ENCODE results near the gene AK1. TPM values are rescaled to one million over a fixed set of nuclear protein-coding genes. Genes with fewer than 3 reads are reported as not detected.

AK1 gene
- total and polyA plus RNA-seq, 2 of the 13 experiments (the other 11 are each of a cell fraction or from before 2014, with no cell fraction given), result 19.1 to 32.8 TPM

GRCh38 chr9:127856094-127856728 lies 21.3 kb downstream of the AK1 start (continued):
- no peak for TF ChIP-seq PRMT3 (CRISPR knock-in tag; IDR thresholded peaks at IDR 0.05; ENCODE audit: borderline replicate concordance, low read depth)
- no peak for TF ChIP-seq CEBPB (IDR thresholded peaks at IDR 0.05; ENCODE audit: borderline replicate concordance, low read depth, low read length)
- no peak for TF ChIP-seq MIER2 (CRISPR knock-in tag; IDR thresholded peaks at IDR 0.05)
- TF ChIP-seq ATF1 (CRISPR knock-in tag; IDR thresholded peaks at IDR 0.05), result no peak
- 0 out of 2 replicates have a peak, but pooled peaks have one; percentile 16 for TF ChIP-seq RARA (CRISPR knock-in tag; IDR thresholded peaks at IDR 0.05)
- TF ChIP-seq U2AF1 (optimal IDR thresholded peaks at IDR 0.05; ENCODE audit: low read depth, low read length), result no peak
- TF ChIP-seq SPEN (CRISPR knock-in tag; IDR thresholded peaks at IDR 0.05; ENCODE audit: low read depth), result peak; percentile 12; the same call in 1 of the 2 replicates
- TF ChIP-seq SSRP1 (CRISPR knock-in tag; IDR thresholded peaks at IDR 0.05), result no peak
- TF ChIP-seq NFE2L2 (IDR thresholded peaks at IDR 0.05; ENCODE audit: low read length), result no peak
- TF ChIP-seq ZBTB21 (CRISPR knock-in tag; IDR thresholded peaks at IDR 0.05), result no peak
- TF ChIP-seq THRA (CRISPR knock-in tag; IDR thresholded peaks at IDR 0.05; ENCODE audit: borderline replicate concordance), result no peak
- TF ChIP-seq ELF1 (CRISPR knock-in tag; IDR thresholded peaks at IDR 0.05), result no peak
- TF ChIP-seq ELF3 (CRISPR knock-in tag; IDR thresholded peaks at IDR 0.05), result peak; percentile 34; the same call in 1 of the 2 replicates
- no peak for TF ChIP-seq ARNT2 (CRISPR knock-in tag; IDR thresholded peaks at IDR 0.05; ENCODE audit: low read depth)
- no peak for TF ChIP-seq HNRNPH1 (optimal IDR thresholded peaks at IDR 0.05; ENCODE audit: low read depth, low read length)
- TF ChIP-seq, protein P1, sequence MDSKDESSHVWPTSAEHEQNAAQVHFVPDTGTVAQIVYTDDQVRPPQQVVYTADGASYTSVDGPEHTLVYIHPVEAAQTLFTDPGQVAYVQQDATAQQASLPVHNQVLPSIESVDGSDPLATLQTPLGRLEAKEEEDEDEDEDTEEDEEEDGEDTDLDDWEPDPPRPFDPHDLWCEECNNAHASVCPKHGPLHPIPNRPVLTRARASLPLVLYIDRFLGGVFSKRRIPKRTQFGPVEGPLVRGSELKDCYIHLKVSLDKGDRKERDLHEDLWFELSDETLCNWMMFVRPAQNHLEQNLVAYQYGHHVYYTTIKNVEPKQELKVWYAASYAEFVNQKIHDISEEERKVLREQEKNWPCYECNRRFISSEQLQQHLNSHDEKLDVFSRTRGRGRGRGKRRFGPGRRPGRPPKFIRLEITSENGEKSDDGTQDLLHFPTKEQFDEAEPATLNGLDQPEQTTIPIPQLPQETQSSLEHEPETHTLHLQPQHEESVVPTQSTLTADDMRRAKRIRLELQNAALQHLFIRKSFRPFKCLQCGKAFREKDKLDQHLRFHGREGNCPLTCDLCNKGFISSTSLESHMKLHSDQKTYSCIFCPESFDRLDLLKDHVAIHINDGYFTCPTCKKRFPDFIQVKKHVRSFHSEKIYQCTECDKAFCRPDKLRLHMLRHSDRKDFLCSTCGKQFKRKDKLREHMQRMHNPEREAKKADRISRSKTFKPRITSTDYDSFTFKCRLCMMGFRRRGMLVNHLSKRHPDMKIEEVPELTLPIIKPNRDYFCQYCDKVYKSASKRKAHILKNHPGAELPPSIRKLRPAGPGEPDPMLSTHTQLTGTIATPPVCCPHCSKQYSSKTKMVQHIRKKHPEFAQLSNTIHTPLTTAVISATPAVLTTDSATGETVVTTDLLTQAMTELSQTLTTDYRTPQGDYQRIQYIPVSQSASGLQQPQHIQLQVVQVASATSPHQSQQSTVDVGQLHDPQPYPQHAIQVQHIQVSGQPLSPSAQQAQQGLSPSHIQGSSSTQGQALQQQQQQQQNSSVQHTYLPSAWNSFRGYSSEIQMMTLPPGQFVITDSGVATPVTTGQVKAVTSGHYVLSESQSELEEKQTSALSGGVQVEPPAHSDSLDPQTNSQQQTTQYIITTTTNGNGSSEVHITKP (CRISPR knock-in tag; IDR thresholded peaks at IDR 0.05; ENCODE audit: low read depth), result no peak
- no peak for TF ChIP-seq YY1 (IDR thresholded peaks at IDR 0.05; ENCODE audit: insufficient read depth, insufficient replicate concordance, low read depth, low read length)
- no peak for TF ChIP-seq NBN (conservative IDR thresholded peaks at IDR 0.05)
- TF ChIP-seq HNRNPK (IDR thresholded peaks at IDR 0.05; ENCODE audit: low read depth, low read length, poor library complexity, severe bottlenecking), result no peak
- TF ChIP-seq ZMYM2 (CRISPR knock-in tag; IDR thresholded peaks at IDR 0.05), result no peak
- TF ChIP-seq ZNF260 (CRISPR knock-in tag; IDR thresholded peaks at IDR 0.05; ENCODE audit: borderline replicate concordance, low read depth), result no peak
- 0 out of 2 replicates have a peak, but pooled peaks have one; percentile 21 for TF ChIP-seq ETV5 (CRISPR knock-in tag; IDR thresholded peaks at IDR 0.05; ENCODE audit: borderline replicate concordance)
- TF ChIP-seq ZNF562 (CRISPR knock-in tag; IDR thresholded peaks at IDR 0.05; ENCODE audit: borderline replicate concordance), result no peak
- no peak for TF ChIP-seq ZNF7 (CRISPR knock-in tag; IDR thresholded peaks at IDR 0.05)
- TF ChIP-seq DMAP1 (CRISPR knock-in tag; IDR thresholded peaks at IDR 0.05), result no peak
- TF ChIP-seq HNF4G (IDR thresholded peaks at IDR 0.05; ENCODE audit: borderline replicate concordance, low read depth, low read length), result peak; percentile 29; the same call in 1 of the 2 replicates
- no peak for TF ChIP-seq HNF4G (CRISPR knock-in tag; IDR thresholded peaks at IDR 0.05; ENCODE audit: borderline replicate concordance, low read depth)
- TF ChIP-seq FOXO1 (CRISPR knock-in tag; IDR thresholded peaks at IDR 0.05), result no peak

Data from HepG2 (cell line).